GM10847 (cell line): ENCODE measurements around the gene PPP1CA.
A peak's percentile ranks its signal among the peaks of the same experiment; 100 is the strongest.

Experiments used
- POLR2A ChIP-seq: IDR thresholded peaks from 2 replicates; pipeline ENCODE4 v1.6.1; 2011; ENCODE audit not compliant: insufficient read length; ENCODE audit errors: extremely low read depth

The PPP1CA gene

DNA sequence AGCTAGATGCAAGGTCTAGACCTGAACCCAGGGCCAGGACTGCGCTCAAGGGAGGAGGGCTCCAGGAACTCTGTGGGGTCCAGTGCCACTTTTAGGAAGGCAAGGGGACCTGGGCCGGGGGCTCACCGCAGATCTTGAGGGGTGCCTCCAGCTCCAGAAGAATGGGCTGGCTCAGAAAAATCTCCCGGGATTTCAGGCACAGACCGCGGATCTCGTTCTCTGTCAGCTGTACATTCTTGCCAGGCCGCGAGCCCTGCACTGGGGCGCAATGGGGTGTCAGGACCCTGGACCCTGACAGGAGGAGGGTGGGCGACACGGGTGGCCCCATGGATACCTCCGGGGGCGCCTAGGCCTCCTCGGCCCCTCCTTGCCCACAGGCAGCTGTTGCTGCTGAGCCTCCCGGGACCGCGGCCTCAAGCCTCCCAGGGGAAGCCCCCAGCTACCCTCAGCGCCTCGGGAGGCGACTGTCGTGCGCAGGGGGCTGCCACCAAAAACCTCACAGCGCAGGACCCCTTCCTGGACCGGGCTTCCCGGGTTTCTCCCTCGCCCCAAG, 640 bp downstream of the PPP1CA start:
- no peak for TF ChIP-seq POLR2A

- TF ChIP-seq POLR2A, result no peak
Measured at GRCh38 chr11:67400251-67400941, 1.3 kb downstream of the PPP1CA start.

- TF ChIP-seq POLR2A, result no peak
Measured at GRCh38 chr11:67398661-67399563, 2.7 kb downstream of the PPP1CA start.

DNA sequence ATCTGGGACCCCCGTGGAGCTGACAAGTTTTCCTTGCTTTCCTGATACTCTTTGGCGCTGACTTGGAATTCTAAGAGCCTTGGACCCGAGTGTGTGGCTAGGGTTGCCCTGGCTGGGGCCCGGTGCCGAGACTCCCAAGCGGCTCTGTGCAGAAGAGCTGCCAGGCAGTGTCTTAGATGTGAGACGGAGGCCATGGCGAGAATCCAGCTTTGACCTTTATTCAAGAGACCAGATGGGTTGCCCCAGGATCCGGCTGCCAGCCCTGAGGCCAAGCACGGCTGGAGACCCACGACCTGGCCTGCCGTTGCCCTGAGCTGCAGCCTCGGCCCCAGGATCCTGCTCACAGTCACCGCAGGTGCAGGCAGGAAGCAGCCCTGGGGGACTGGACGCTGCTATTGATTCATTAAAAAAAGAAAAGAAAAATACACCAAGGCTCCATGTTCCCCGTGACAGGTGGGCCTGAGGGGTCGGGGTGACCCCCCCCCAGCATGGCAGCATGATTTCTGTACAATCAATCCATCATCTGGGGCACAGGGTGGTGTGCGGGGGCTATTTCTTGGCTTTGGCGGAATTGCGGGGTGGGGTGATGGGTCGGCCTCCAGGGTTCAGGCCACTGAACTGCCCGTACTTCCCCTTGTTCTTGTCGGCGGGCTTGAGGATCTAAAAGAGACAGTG, 3.5 kb downstream of the PPP1CA start:
- no peak for TF ChIP-seq POLR2A

GRCh38 chr11:67397536-67397935, 4.1 kb downstream of the PPP1CA start:
- no peak for TF ChIP-seq POLR2A

- TF ChIP-seq POLR2A, result no peak
Measured at GRCh38 chr11:67396587-67397389, 4.9 kb downstream of the PPP1CA start.

GRCh38 chr11:67396259-67396581, 5.4 kb downstream of the PPP1CA start:
- TF ChIP-seq POLR2A, result no peak

DNA sequence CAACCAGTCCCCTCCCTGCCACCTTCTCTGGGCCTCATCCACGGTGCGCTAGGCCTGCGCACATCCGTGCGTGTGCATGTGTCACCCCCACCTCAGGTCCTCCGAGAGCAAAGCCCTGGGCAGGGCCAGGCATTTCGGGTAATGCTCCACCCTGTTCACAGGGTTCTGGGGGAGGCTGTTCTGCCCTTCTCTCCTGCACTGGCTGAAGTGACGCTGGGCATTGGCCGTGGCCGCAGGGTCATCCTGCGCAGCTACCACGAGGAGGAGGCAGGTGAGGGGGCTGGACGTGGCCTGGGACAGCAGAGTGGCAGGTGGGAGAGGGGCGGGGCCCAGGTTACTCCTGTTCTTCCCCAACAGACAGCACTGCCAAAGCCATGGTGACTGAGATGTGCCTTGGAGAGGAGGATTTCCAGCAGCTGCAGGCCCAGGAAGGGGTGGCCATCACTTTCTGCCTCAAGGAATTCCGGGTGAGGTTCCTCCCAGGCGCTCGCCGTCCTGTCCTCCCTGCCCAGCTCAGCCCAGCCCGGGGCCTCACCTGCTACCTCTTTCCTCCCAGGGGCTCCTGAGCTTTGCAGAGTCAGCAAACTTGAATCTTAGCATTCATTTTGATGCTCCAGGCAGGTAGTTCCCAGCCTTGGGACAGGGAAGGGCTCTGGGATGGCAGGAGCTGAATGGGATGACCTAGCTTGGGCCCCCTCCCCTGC, 6.0 kb downstream of the PPP1CA start:
- no peak for TF ChIP-seq POLR2A

- TF ChIP-seq POLR2A, result no peak
Measured at GRCh38 chr11:67393990-67394389, 7.7 kb downstream of the PPP1CA start.

DNA sequence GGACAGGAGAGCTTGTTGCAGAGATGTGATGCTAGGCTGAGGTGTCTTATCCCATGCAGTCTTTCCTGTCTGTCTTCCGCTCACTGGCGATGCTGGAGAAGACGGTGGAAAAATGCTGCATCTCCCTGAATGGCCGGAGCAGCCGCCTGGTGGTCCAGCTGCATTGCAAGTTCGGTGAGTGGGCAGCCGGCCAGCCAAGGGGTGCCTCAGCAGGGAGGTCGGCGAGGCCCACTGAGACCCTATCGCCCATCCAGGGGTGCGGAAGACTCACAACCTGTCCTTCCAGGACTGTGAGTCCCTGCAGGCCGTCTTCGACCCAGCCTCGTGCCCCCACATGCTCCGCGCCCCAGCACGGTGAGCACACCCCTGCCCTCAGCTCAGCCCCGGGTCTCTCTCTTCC, 8.2 kb downstream of the PPP1CA start:
- TF ChIP-seq POLR2A, result no peak

- TF ChIP-seq POLR2A, result no peak
Measured at GRCh38 chr11:67392183-67392715, 9.4 kb downstream of the PPP1CA start.

DNA sequence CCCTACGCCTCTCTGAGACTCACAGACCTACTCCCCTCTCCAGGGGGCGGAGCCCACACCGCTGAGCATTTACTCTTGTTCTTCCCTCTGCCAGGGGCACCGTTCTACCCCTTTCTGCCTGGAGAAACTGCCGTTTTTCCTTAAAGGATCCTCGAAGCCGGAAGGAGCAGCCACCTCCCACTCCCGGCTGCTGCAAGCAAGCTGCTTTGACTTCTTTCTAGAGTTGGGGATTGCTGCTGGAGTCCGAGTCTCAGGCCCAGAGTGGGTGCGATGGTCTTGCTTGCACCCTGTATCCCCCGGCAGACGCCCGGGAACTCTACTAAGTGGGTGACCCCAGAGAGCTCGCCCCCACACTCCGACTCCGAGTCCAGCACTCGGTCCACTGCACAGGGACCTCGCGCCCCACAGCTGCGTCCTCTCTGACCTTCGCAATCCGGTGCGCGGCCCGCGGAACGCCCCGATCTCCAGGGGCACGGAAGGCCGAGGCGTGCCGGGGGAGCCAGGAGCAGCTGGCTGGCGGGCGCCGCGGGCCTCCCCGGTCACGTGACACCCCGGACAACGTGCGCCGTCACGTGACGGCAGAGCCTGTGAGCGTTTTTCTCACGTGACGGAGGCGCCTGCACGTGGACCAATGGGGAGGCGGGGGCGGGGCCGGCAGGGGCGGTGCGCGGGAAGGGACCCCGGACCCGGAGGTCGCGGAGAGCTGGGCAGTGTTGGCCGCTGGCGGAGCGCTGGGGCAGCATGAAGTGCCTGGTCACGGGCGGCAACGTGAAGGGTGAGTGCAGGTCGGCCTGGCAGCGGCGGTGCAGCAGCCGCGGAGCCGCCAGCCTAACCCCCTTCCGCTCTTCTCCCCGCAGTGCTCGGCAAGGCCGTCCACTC, 10.1 kb downstream of the PPP1CA start, which contains the start of gene RAD9A:
RAD9A (plus strand) TSS at position 683 of the 879 bp plus-strand sequence; CDS start at position 742, 59 bp downstream.
- peak; percentile 53 for TF ChIP-seq POLR2A

DNA sequence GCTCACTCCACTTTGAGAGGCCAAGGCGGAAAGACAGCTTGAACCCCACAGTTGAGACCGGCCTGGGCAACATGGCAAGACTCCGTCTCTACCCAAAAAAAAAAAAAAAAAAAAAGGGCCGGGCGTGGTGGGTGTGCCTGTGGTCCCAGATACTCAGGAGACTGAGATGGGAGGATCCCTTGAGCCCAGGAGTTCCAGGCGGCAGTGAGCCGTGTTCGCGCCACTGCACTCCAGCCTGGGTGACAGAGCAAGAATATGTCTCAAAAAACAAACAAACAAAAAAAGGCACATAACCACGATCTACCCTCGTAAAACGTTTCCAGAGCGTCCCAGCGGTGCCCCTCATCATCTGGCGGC, 10.7 kb downstream of the PPP1CA start:
- TF ChIP-seq POLR2A, result no peak
